Adrenal gland (tissue), 12 donors: ENCODE measurements around the gene ZIC2. TPM values are rescaled to one million over a fixed set of nuclear protein-coding genes. Genes with fewer than 3 reads are reported as not detected.
"Not testable (repeated sequence)": the region's sequence is repeated elsewhere in the genome, so short reads cannot be mapped to it uniquely, and the experiment has no call there.

Source experiments
- DNase-seq, 7 donors: peaks; one replicate each; pipeline ENCODE4 v3.0.0-alpha.2; 2019 to 2020
- H3K27ac ChIP-seq, 5 donors: fragments of 200-600 bp; sonication (generic) in 4 of 5; 1 replicate in 3 of 5; 2 replicates in 2 of 5; pipeline versions ENCODE4 v1.5.1 to v1.8.0; 2016 to 2020; ENCODE audit warnings: mild to moderate bottlenecking in 1 of 5
- H3K27me3 ChIP-seq: fragments of 200-600 bp; 2 replicates; pipeline ENCODE4 v1.8.0; 2021
- H3K36me3 ChIP-seq, 2 donors: fragments of 200-600 bp; replicated peaks in 1 of 2; 1 replicate in 1 of 2; 2 replicates in 1 of 2; pipeline versions ENCODE4 v1.5.1 to v1.8.0; 2018 to 2022
- H3K4me1 ChIP-seq, 2 donors: fragments of 200-600 bp; replicated peaks in 1 of 2; 1 replicate in 1 of 2; 2 replicates in 1 of 2; pipeline versions ENCODE4 v1.5.1 to v1.8.0; 2018 to 2021
- H3K4me3 ChIP-seq, 4 donors: fragments of 200-600 bp; sonication (generic) in 3 of 4; one replicate each; pipeline ENCODE4 v1.5.1; 2016 to 2018
- H3K9me3 ChIP-seq, 3 donors: fragments of 200-600 bp; sonication (generic) in 1 of 3; replicated peaks in 1 of 3; 1 replicate in 2 of 3; 2 replicates in 1 of 3; pipeline versions ENCODE4 v1.5.1 to v1.8.0; 2016 to 2021
- POLR2A ChIP-seq, 2 donors: fragments of 450-650 bp; IDR thresholded peaks; one replicate each; pipeline ENCODE4 v1.6.1; 2017; ENCODE audit warnings: antibody characterized with exemption in 2 of 2, mild to moderate bottlenecking in 2 of 2, moderate library complexity in 1 of 2
- WGBS, 4 donors: extraction: QIAGEN DNeasy Blood & Tissue Kit in 2 of 4; methylation state at CpG; one replicate each; pipeline versions ENCODE4 v1.1.5 to v1.1.7; 2013 to 2017; 5-methylcytosine and 5-hydroxymethylcytosine counted together
- intact Hi-C, 2 donors: fragments of 100-400 bp; cut with DNase I; formaldehyde crosslinking; loops; one replicate each; pipeline versions ENCODE4 v1.14.1 to v1.15.0; 2022 to 2023
- polyA plus RNA-seq, 3 donors: library from polyadenylated mRNA; stranded (reverse); fragments of 200-250 nt in 2 of 3; fragments of 350-450 nt in 1 of 3; fragmentation: Illumina TruSeq in 1 of 3; extraction: RNeasy Lipid Tissue Mini Kit (QIAGEN cat#74804) in 1 of 3; gene quantifications; one replicate each; pipeline ENCODE4 v1.2.3, GENCODE V29; 2013 to 2014
- total RNA-seq, 9 donors: library from RNA; depleted of rRNA in 4 of 9; stranded (reverse); fragments of >200 nt in 4 of 9; fragments of 120-200 nt in 1 of 9; fragmentation: NEBNext Ultra II Directional in 1 of 9; extraction: Animal tissue kit (Norgen Biotek cat#: 25700) in 1 of 9; gene quantifications; one replicate each; pipeline versions ENCODE4 v1.1.0 to v1.2.4, GENCODE V29; 2013 to 2023
- TF ChIP-seq, protein P1 (sequence below), 6 experiments: fragments of 450-650 bp in 4 of 6; fragments of 200-600 bp in 2 of 6; sonication (generic) in 1 of 6; IDR thresholded peaks; 1 replicate in 5 of 6; 2 replicates in 1 of 6; pipeline versions ENCODE4 v1.5.1 to v1.8.0; 2016 to 2021; ENCODE audit warnings: antibody characterized with exemption in 6 of 6, mild to moderate bottlenecking in 2 of 6, moderate library complexity in 1 of 6
- donor health status: healthy with polysubstance abuse.
- donor health status: Bipolar disorder and iron deficiency.
- donor health status: DM: yes; HTN: yes; CAD: no.
- donor health status: DM: no; HTN: no; CAD: no.
- donor health status: DM: no; HTN: no; CAD: no.
- donor health status: DM: yes; HTN: yes; CAD: no.

The ZIC2 gene
- total and polyA plus RNA-seq, 12 donors = 0.43 to 0.46 TPM; not detected in 10

DNA sequence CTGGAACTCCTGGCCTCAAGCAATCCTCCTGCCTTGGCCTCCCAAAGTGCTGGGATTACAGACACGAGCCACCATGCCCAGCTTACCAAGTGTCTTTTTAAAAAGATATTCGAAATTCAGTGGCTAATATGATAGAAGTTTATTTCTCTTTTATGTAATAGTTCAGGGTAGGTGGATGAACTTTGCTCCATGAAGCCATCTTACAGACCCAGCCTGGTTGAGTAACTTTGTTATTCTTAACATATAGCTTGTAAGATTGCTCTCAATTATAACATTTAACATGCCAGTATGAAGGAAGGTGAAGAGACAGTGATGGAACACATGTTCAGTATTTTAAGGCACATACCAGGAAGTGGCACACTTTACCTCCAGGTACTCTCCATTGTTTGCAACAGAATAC lies 42.4 kb downstream of the ZIC2 start:
- 52 to 74% (median 64%) methylated on average over 2 of the region's 2 CpGs for WGBS, 4 donors
- no peak for TF ChIP-seq POLR2A (IDR thresholded peaks at IDR 0.05)
- TF ChIP-seq, protein P1, sequence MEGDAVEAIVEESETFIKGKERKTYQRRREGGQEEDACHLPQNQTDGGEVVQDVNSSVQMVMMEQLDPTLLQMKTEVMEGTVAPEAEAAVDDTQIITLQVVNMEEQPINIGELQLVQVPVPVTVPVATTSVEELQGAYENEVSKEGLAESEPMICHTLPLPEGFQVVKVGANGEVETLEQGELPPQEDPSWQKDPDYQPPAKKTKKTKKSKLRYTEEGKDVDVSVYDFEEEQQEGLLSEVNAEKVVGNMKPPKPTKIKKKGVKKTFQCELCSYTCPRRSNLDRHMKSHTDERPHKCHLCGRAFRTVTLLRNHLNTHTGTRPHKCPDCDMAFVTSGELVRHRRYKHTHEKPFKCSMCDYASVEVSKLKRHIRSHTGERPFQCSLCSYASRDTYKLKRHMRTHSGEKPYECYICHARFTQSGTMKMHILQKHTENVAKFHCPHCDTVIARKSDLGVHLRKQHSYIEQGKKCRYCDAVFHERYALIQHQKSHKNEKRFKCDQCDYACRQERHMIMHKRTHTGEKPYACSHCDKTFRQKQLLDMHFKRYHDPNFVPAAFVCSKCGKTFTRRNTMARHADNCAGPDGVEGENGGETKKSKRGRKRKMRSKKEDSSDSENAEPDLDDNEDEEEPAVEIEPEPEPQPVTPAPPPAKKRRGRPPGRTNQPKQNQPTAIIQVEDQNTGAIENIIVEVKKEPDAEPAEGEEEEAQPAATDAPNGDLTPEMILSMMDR (IDR thresholded peaks at IDR 0.05) = no peak

GRCh38 chr13:100029933-100030332 lies 48.3 kb downstream of the ZIC2 start:
- Histone ChIP-seq H3K27ac (no peak overlapping the region), H3K4me1 (no peaks in the 10 kb centered on the region), H3K4me3 (no peak overlapping the region), H3K27me3 (peaks cover 5% of the 10 kb centered on the region), H3K36me3 (no peaks in the 10 kb centered on the region), H3K9me3 (no peaks in the 10 kb centered on the region)
- no peak for TF ChIP-seq POLR2A (IDR thresholded peaks at IDR 0.05)
- TF ChIP-seq, protein P1 (IDR thresholded peaks at IDR 0.05) = no peak
- intact Hi-C loops = no loop called here
- no peak for DNase-seq
- WGBS, 4 donors = 96 to 100% (median 99%) methylated on average over 1 of the region's 1 CpG

More for the DNA sequence above, 42.4 kb downstream of the ZIC2 start:
- H3K9me3 ChIP-seq = no peaks in the 10 kb centered on the region
- no peaks in the 10 kb centered on the region for H3K4me1 ChIP-seq
- no peak overlapping the region for H3K4me3 ChIP-seq
- no peaks in the 10 kb centered on the region for H3K36me3 ChIP-seq
- intact Hi-C loops = no loop called here
- H3K27ac ChIP-seq = no peak overlapping the region
- H3K27me3 ChIP-seq = peaks cover 5% of the 10 kb centered on the region
- DNase-seq = no peak

GRCh38 chr13:100032642-100033041 lies 51.1 kb downstream of the ZIC2 start:
- H3K27ac ChIP-seq, H3K4me3 ChIP-seq, H3K9me3 ChIP-seq, H3K4me1 ChIP-seq, DNase-seq, H3K36me3 ChIP-seq, intact Hi-C loops, H3K27me3 ChIP-seq: not testable (repeated sequence)
- WGBS, 4 donors = 86 to 91% (median 90%) methylated on average over 9 of the region's 9 CpGs

- TF ChIP-seq, protein P1 (IDR thresholded peaks at IDR 0.05) = no peak
- H3K4me1 ChIP-seq = no peaks in the 10 kb centered on the region
- DNase-seq = no peak
- no peaks in the 10 kb centered on the region for H3K9me3 ChIP-seq
- 86 to 100% (median 94%) methylated on average over 1 of the region's 1 CpG for WGBS, 4 donors
- H3K27me3 ChIP-seq = no peaks in the 10 kb centered on the region
- no peak overlapping the region for H3K4me3 ChIP-seq
- intact Hi-C loops = no loop called here
- no peak overlapping the region for H3K27ac ChIP-seq
- no peaks in the 10 kb centered on the region for H3K36me3 ChIP-seq
Measured at GRCh38 chr13:100035936-100036335, 54.4 kb downstream of the ZIC2 start.

Other genes starting within 250 kb of the ZIC2 start
- under 1 TPM in 1 of 9 donors, not detected in 8; 0.04 TPM for gene ZIC5, start 10.0 kb upstream of the ZIC2 start, total RNA-seq
- not detected for gene ZIC5, start 10.0 kb upstream of the ZIC2 start, polyA plus RNA-seq
- gene PCCA, start 107.3 kb downstream of the ZIC2 start, total RNA-seq = 100 to 1,000 TPM in 4 of 9 donors, 10 to 100 TPM in 5; 46.9 to 176 (median 98.7) TPM
- 100 to 1,000 TPM in 1 of 3 donors, 10 to 100 TPM in 2; 27.6 to 158 (median 49.9) TPM for gene PCCA, start 107.3 kb downstream of the ZIC2 start, polyA plus RNA-seq